Stimulated activated naive B cell treated with anti-CD40 and anti-IgM and Interleukin-4, amounts not matched to agents 10 μg/mL and 1 μg/mL and 100 μg/mL, for 72 hours (primary cell): Measurements from ENCODE around the gene PAK5.

Experiments used
- ATAC-seq, 2 donors: fragments of 150-1000 bp; cut with Tn5 transposase; replicated peaks; 2 replicates each; pipeline ENCODE4 v1.10.0; 2021; ENCODE audit warnings: moderate library complexity in 1 of 2
- DNase-seq: peaks from one replicate; pipeline ENCODE4 v3.0.0; 2021
- H3K27ac Mint-ChIP-seq: one replicate; pipeline ENCODE4 v1.8.0; 2022; ENCODE audit warnings: mild to moderate bottlenecking, mixed read lengths
- H3K27me3 Mint-ChIP-seq, 2 donors: one replicate each; pipeline ENCODE4 v1.8.0; 2022; ENCODE audit warnings: mixed read lengths in 2 of 2
- H3K36me3 Mint-ChIP-seq, 2 donors: one replicate each; pipeline ENCODE4 v1.8.0; 2022; ENCODE audit warnings: mixed read lengths in 2 of 2, mild to moderate bottlenecking in 1 of 2
- H3K4me1 Mint-ChIP-seq, 2 donors: one replicate each; pipeline ENCODE4 v1.8.0; 2022; ENCODE audit warnings: mixed read lengths in 2 of 2, mild to moderate bottlenecking in 1 of 2
- H3K4me3 Mint-ChIP-seq, 2 donors: one replicate each; pipeline ENCODE4 v1.8.0; 2022; ENCODE audit warnings: mild to moderate bottlenecking in 2 of 2, mixed read lengths in 2 of 2, moderate library complexity in 1 of 2
- H3K9me3 Mint-ChIP-seq, 2 donors: one replicate each; pipeline ENCODE4 v1.8.0; 2022; ENCODE audit warnings: mixed read lengths in 2 of 2, mild to moderate bottlenecking in 1 of 2

The PAK5 gene

DNA sequence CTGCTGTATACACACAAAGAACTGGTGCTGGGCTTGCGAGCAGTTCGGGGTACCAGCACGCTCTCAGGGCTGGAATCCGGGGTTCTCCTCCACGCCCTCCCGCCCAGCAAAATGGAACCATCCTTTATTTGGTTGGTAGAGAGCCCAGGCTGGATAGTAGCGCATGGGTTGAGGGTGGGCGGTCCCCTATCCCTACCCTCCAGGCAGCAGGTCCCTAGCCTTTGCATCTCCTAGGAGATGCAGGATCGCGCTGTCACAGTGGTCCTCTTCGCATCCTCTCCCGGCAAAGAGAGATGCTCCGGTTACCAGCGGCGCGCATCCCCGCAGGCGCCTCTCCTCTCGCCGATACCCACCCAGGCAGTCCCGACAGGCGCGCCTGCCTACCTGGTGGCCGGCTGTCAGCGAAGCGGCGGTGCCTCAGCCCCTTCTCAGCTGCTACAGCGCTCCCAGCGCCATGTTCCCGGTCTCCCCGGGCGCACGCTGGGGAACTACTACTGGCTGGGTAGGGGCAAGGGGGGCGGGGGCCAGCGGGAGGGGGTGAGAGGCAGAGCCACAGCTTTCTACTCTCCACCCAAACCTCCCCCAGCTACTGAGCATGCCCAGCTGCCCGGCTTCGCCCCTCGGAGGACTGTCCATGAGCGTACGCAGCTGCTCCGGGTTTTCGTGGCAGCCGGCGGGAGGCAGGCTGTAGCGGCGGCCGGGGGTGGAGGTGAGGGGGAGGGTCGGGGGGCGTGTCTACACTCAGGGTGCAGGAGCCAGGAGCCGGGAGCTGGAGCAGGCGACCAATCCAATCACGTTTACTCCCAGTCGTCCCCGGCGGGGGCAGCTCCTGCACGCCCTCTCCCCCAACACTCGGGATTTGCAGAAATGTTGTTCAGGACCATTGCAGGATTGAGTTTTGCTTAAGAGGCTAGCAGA is at the start of gene PAK5:
Gene PAK5, minus strand, starts transcription at position 699 of the 918 bp plus-strand sequence. CDS start 194,748 bp downstream, outside the sequence.
- Mint-ChIP-seq H3K27ac (no peak within 1 kb of the TSS), H3K36me3 (no peaks in the 10 kb centered on the region), H3K4me3 (no peak within 1 kb of the TSS), H3K27me3 (peaks cover 33 to 34% of the 10 kb centered on the region in 2 donors), H3K4me1 (peaks cover 3 to 6% of the 10 kb centered on the region in 2 donors), H3K9me3 (peaks cover 8 to 14% of the 10 kb centered on the region in 2 donors)
- DNase-seq: no peak
- ATAC-seq: no peak

DNA sequence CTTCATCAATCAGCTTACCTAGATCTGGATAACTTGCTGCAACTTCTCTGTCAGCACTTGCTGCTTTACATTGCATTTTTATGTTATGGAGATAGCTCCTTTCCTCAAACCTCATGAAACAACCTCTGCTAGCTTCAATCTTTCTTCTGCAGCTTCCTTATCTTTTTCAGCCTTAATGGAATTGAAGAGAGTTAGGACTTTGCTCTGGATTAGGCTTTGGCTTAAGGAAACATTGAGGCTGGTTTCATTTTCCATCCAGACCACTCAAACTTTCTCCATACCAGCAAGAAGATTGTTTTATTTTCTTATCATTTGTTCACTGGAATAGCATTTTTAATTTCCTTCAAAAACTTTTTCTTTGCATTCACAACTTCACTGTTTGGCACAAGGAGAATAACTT is 48.8 kb upstream of the PAK5 start:
- H3K36me3 Mint-ChIP-seq: peaks cover 0 to 1% of the 10 kb centered on the region in 2 donors
- peaks cover 3 to 4% of the 10 kb centered on the region in 2 donors for H3K9me3 Mint-ChIP-seq
- peaks cover 11 to 14% of the 10 kb centered on the region in 2 donors for H3K27me3 Mint-ChIP-seq
- no peak overlapping the region for H3K4me3 Mint-ChIP-seq
- DNase-seq (no peak), ATAC-seq (no peak)
- no peak overlapping the region for H3K27ac Mint-ChIP-seq
- no peaks in the 10 kb centered on the region for H3K4me1 Mint-ChIP-seq

DNA sequence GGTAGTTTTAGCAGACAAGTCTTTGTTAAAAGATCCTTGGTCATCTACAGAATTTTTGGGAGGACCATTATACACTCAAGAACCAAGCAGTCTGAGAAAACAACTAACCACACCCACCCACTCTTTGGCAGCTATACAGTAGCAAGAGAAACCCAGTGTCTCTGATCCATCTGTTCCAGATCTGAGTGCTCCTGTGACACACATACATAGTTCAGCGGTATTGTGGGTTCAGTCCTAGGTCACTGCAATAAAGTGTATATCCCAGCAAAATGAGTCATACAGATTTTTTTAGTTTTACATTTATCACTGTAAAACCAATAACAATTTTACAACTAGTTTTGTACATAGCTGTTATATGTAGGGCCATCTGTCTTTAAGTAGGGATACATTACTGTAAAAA is 47.4 kb upstream of the PAK5 start:
- Mint-ChIP-seq H3K4me1 (no peaks in the 10 kb centered on the region), H3K36me3 (peaks cover 0 to 1% of the 10 kb centered on the region in 2 donors), H3K4me3 (no peak overlapping the region), H3K9me3 (peaks cover 3 to 7% of the 10 kb centered on the region in 2 donors), H3K27me3 (peaks cover 10 to 12% of the 10 kb centered on the region in 2 donors), H3K27ac (no peak overlapping the region)
- DNase-seq (no peak), ATAC-seq (no peak)

DNA sequence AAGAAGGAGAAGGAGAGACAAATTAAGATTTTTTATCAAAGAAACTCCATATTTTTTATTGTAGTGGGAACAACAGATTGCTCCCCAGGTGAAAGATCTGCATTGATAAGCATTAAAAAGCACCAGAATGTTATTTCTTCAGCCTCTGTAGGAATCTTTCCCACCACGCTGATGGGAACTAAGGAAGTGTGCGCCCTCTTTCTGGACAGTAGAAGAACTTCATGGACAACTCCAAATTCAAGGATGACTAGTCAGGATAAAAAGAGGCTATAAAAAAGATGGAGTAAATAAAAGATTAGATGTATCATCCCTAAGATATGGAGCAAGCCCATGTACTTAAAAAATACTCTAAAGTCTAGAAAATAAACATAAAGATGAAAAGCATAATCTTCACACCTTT is 45.8 kb upstream of the PAK5 start:
- H3K27ac Mint-ChIP-seq: no peak overlapping the region
- no peak overlapping the region for H3K4me3 Mint-ChIP-seq
- H3K27me3 Mint-ChIP-seq: peaks cover 10 to 12% of the 10 kb centered on the region in 2 donors
- ATAC-seq (no peak), DNase-seq (no peak)
- no peaks in the 10 kb centered on the region for H3K4me1 Mint-ChIP-seq
- peaks cover 0 to 1% of the 10 kb centered on the region in 2 donors for H3K36me3 Mint-ChIP-seq
- peaks cover 3 to 7% of the 10 kb centered on the region in 2 donors for H3K9me3 Mint-ChIP-seq

DNA sequence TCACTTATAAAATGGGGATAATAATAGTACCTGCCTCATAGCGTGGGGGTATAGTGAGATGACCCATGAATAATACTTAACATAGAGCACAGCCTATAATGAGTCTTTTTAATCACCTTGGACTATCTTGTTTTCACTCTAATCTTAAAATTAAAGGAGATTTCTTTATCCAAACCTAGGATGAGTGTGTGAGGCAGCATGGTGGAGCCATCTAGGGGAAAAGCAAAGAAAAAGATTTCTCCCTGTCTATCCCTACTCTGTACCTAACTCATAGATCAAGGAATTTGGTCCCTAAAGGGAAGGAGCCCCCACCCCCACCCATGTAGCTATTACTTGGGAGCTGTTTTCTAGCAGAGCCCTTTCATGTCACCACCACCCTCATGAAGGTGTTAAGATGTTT is 45.2 kb upstream of the PAK5 start:
- H3K36me3 Mint-ChIP-seq: peaks cover 0 to 1% of the 10 kb centered on the region in 2 donors
- no peaks in the 10 kb centered on the region for H3K4me1 Mint-ChIP-seq

DNA sequence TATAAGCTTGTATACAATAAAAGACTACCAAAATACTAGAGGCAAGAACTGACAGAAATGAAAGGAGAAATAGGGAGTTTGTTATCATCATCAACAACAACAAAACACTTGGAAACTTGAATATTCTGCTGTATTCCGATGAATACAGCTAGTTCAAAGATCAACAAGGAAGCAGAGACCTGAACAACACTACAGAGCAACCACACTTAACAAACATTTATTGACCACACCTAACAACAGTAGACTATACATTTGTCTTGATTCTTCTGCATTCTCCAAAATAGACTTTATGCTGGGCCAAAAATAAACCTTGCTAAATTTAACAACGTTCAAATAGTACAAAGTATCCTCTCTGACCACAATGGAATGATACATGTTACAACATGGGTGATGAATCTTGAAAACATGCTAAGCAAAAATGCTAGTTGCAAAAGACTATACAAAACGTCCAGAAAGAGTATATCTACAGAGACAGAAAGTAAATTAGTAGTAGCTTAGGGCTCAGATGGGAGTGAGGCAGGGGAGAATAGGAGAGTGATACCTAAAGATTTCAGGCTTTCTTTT is 39.1 kb upstream of the PAK5 start:
- Mint-ChIP-seq H3K36me3 (no peaks in the 10 kb centered on the region), H3K4me1 (no peaks in the 10 kb centered on the region), H3K9me3 (peaks cover 4% of the 10 kb centered on the region in 2 donors), H3K4me3 (no peak overlapping the region), H3K27me3 (peaks cover 5 to 7% of the 10 kb centered on the region in 2 donors), H3K27ac (no peak overlapping the region)
- DNase-seq: no peak
- no peak for ATAC-seq

More for the DNA sequence above, 45.2 kb upstream of the PAK5 start:
- Mint-ChIP-seq H3K4me3 (no peak overlapping the region), H3K9me3 (peaks cover 1 to 3% of the 10 kb centered on the region in 2 donors), H3K27me3 (peaks cover 10 to 12% of the 10 kb centered on the region in 2 donors), H3K27ac (no peak overlapping the region)
- DNase-seq (no peak), ATAC-seq (no peak)

DNA sequence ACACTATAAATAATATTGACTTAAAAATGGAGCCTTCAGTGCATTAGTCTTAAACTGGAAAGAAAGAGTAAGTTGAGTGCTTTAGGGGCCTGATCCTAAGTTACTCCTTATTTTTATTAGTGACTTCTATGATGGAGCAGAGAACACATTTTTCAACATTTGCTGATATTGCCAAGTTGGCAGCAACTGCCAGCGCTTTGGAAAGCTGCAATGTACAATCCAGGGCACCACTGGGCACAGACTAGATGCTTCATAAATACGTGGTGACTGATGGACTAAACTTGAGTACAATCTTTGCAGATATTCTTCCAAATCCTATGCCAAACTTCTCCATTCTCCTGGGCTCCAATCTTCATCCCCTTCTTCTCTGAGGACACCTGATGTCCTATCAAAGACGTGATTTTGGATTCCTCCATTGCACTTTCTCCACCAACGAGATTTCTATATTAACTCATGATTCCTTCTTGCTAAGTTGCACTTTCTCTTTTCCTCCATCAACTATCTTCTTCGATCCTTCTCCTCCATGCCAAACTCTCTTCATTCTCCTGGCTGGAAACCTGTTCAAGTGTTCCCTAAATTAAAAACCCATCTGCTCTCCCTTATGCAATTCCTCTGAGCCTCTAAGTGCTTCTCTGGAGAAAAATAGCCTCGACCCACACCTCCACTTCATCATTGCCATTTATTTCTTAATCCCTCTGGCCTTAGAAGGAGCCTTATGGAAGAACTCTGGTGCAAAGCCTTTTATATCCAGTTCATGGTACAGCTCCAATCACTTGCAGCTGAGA is 28.5 kb upstream of the PAK5 start:
- no peak for DNase-seq
- H3K4me1 Mint-ChIP-seq: no peaks in the 10 kb centered on the region
- no peaks in the 10 kb centered on the region for H3K36me3 Mint-ChIP-seq
- peaks cover 0 to 5% of the 10 kb centered on the region in 2 donors for H3K9me3 Mint-ChIP-seq
- H3K4me3 Mint-ChIP-seq: no peak overlapping the region
- ATAC-seq: no peak
- H3K27ac Mint-ChIP-seq: no peak overlapping the region
- peaks cover 3 to 4% of the 10 kb centered on the region in 2 donors for H3K27me3 Mint-ChIP-seq

DNA sequence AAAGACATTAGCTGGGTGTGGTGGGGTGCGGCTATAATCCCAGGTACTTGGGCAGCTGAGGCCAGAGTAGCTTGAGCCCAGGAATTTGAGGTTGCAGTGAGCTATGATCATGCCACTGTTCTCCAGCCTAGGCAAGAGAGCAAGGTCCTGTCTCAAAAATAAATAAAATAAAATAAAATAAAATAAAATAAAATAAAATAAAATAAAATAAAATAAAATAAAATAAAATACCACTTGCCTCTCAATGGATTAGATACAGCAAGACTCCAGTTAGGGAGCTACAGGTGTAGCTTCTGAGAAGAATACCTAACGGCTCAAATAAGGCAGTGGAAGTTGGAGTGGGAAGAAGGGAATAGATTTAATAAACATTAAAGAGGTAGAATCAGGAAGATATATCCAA is 13.7 kb upstream of the PAK5 start:
- H3K4me3 Mint-ChIP-seq: no peak overlapping the region
- H3K9me3 Mint-ChIP-seq: peaks cover 0 to 1% of the 10 kb centered on the region in 2 donors
- no peaks in the 10 kb centered on the region for H3K27me3 Mint-ChIP-seq
- no peak overlapping the region for H3K27ac Mint-ChIP-seq
- ATAC-seq (no peak), DNase-seq (no peak)
- no peaks in the 10 kb centered on the region for H3K4me1 Mint-ChIP-seq
- no peaks in the 10 kb centered on the region for H3K36me3 Mint-ChIP-seq

DNA sequence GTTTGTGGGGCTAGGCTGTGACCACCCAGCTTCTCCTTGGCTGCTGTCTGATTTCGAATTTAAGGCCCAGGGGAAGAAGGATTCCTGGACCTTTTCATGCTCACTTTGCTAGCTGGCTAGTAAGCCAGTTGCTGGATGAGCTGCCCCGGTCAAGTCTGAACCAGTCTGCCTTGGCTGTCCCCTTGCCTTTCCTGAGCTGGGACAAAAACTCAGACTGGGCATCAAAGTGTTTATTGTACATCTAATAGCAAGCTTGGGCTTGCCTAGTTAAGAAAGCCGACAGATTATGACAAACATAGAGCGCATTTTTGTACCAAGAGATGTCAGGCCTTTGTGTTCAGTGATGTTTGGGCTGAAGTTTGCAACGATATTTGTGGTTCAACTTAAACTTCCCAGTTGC is 750 bp upstream of the PAK5 start:
- no peaks in the 10 kb centered on the region for H3K36me3 Mint-ChIP-seq
- DNase-seq: no peak
- peaks cover 33 to 34% of the 10 kb centered on the region in 2 donors for H3K27me3 Mint-ChIP-seq
- H3K27ac Mint-ChIP-seq: no peak overlapping the region
- H3K4me3 Mint-ChIP-seq: no peak overlapping the region
- H3K9me3 Mint-ChIP-seq: peaks cover 8 to 14% of the 10 kb centered on the region in 2 donors
- ATAC-seq: no peak
- peaks cover 3 to 6% of the 10 kb centered on the region in 2 donors for H3K4me1 Mint-ChIP-seq

DNA sequence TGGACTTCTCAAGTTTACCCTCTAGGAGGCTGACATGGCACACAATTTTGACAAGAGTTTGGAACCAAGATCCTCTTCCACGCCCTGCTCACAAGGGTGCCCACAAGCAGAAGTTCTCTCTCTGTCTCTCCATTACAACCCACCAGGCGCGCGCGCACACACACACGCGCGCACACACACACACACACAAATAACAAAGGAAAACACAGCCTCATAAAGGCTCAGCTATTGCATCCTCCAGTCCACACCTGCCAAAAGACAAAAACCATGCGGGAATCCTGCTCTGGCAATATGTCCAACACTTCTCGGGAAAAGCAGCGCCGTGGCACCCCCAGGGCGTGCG is 870 bp downstream of the PAK5 start:
- DNase-seq: no peak
- peaks cover 3 to 6% of the 10 kb centered on the region in 2 donors for H3K4me1 Mint-ChIP-seq
- H3K4me3 Mint-ChIP-seq: no peak overlapping the region

DNA sequence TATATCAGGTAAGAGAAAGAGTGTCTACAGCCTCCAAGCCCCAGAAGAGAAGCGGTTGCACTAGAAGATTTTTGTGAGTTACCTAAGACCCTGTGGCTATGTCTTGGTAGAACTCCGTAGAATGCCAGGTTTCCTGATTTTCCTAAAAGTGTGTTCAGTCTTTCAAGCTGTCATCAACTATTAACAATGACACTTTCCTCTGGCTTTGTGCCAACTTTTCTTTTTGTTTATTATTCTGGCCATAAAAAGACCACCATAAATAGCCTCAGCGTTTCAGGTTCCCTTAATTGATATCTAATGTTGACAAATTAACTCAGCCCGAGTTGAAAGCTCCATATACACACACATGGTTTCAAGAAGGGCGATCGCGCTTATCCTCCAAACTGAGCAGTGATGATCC is 1.2 kb downstream of the PAK5 start:
- H3K4me3 Mint-ChIP-seq: no peak overlapping the region

More for the DNA sequence above, 870 bp downstream of the PAK5 start:
- Mint-ChIP-seq H3K27me3 (peaks cover 33 to 34% of the 10 kb centered on the region in 2 donors), H3K36me3 (no peaks in the 10 kb centered on the region), H3K27ac (no peak overlapping the region), H3K9me3 (peaks cover 8 to 14% of the 10 kb centered on the region in 2 donors)
- no peak for ATAC-seq

DNA sequence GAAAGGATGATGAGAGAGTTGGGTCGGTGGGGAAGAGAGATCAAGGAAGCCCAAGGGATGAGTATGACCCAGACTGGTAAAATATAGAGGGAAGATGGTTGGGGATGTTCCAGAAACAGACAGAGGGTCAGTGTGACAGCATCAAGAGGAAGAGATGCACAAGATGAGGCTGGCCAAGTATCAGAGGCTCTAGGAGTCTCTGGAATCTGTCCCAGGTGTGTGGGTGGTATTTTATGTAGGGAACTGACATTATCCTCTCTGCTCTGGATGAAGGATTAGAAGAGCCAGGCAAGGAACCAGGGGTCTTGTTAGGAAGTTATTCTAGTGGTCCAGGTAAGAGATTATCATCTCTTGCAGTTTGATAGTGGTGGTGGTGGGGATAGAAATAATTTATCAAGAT is 3.6 kb downstream of the PAK5 start:
- no peak overlapping the region for H3K27ac Mint-ChIP-seq
- H3K4me1 Mint-ChIP-seq: peaks cover 3 to 6% of the 10 kb centered on the region in 2 donors
- H3K9me3 Mint-ChIP-seq: peaks cover 3 to 5% of the 10 kb centered on the region in 2 donors
- no peaks in the 10 kb centered on the region for H3K36me3 Mint-ChIP-seq
- H3K4me3 Mint-ChIP-seq: no peak overlapping the region
- DNase-seq (no peak), ATAC-seq (no peak)
- peaks cover 25 to 34% of the 10 kb centered on the region in 2 donors for H3K27me3 Mint-ChIP-seq

More for the DNA sequence above, 1.2 kb downstream of the PAK5 start:
- ATAC-seq (no peak), DNase-seq (no peak)
- Mint-ChIP-seq H3K9me3 (peaks cover 8 to 14% of the 10 kb centered on the region in 2 donors), H3K27me3 (peaks cover 33 to 34% of the 10 kb centered on the region in 2 donors), H3K4me1 (peaks cover 3 to 6% of the 10 kb centered on the region in 2 donors), H3K36me3 (no peaks in the 10 kb centered on the region), H3K27ac (no peak overlapping the region)

DNA sequence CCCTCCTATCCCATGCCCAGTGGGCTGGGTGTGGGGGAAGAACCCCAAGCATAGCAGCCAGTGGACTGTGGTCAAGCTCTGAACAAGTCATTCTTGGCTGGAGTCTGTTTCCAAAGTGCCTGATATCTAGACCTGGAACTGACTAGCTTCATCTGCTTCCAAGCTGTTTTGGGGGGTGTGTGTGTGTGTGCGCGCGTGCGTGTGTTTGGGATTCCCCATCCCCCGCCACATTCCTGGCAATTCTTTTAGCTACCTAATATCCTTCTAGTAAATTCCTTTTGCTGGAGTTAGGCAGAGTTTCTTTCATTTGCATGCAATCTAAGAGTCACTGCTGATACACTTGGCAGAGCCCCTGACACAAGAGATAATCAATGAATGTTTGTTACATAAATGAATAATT is 7.8 kb downstream of the PAK5 start:
- Mint-ChIP-seq H3K27ac (no peak overlapping the region), H3K4me3 (no peak overlapping the region), H3K9me3 (no peaks in the 10 kb centered on the region), H3K4me1 (no peaks in the 10 kb centered on the region), H3K27me3 (peaks cover 2 to 12% of the 10 kb centered on the region in 2 donors), H3K36me3 (no peaks in the 10 kb centered on the region)
- ATAC-seq: no peak
- DNase-seq: no peak

DNA sequence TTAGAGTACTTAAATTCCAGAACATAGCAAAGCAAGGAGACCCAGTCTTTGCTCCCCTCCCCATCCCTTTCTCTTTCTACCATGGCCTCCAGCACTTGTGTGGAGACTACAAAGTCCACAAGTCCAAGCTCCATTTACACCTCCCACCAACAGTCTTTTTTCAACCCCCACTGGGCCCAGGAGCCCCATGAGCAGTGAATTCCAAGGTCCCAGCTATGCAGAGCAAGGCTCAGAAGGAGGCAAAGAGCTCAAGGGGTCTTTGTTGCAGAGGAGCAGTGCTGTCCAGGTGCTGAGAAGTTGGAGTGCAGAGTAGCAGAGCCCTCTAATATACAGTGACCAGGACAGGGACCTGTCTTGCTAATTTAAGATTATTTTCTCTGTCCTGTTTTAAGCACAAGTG is 9.0 kb downstream of the PAK5 start:
- ATAC-seq (no peak), DNase-seq (no peak)
- Mint-ChIP-seq H3K27ac (no peak overlapping the region), H3K4me3 (no peak overlapping the region), H3K9me3 (no peaks in the 10 kb centered on the region), H3K4me1 (no peaks in the 10 kb centered on the region), H3K27me3 (peaks cover 0 to 4% of the 10 kb centered on the region in 2 donors), H3K36me3 (no peaks in the 10 kb centered on the region)
